HepG2 (cell line): Measurements from ENCODE around the gene RPL3. TPM values are rescaled to one million over a fixed set of nuclear protein-coding genes. Genes with fewer than 3 reads are reported as not detected.

Experiments
- ATAC-seq: fragments of 200-7000 bp; cut with Tn5 transposase; 3 replicates; pipeline ENCODE4 v1.9.1; 2020; ENCODE audit warnings: mild to moderate bottlenecking, moderate library complexity
- BruUV-seq: library from RNA; stranded (reverse); fragments of 400-500 nt; replicated peaks from 2 replicates; lab custom pipeline; 2021; lab: Mats Ljungman, UMichigan
- CTCF ChIA-PET: fragments of 300-600 bp; formaldehyde crosslinking; extraction: SDS; loops from one replicate; lab custom pipeline; 2021; ENCODE audit warnings: low total read pairs, inconsistent platforms, low intra/inter-chr PET ratio; lab: Yijun Ruan, JAX
- POLR2A ChIA-PET: fragments of 350-600 bp; sonication (Branson Sonifier 250); formaldehyde crosslinking; loops from one replicate; lab custom pipeline; 2020; ENCODE audit warnings: antibody characterized with exemption, inconsistent platforms; lab: Yijun Ruan, JAX
- DNase-seq: peaks from one replicate; pipeline ENCODE4 v3.0.0-alpha.2; 2015; ENCODE audit warnings: low spot score
- FAIRE-seq: peaks from 3 replicates; lab custom pipeline; 2011; peaks lifted over from hg19 to GRCh38; lab: Jason Lieb, UNC
- H2AFZ ChIP-seq: one replicate; pipeline ENCODE4 v1.6.1; 2011; ENCODE audit warnings: low read length, inconsistent platforms
- H3K27ac ChIP-seq: fragments of 300-600 bp; 3 replicates; pipeline ENCODE4 v1.8.0; 2011; ENCODE audit warnings: mixed run types, mild to moderate bottlenecking, mixed read lengths, low read length, inconsistent platforms; ENCODE audit not compliant: insufficient read depth; ENCODE audit errors: extremely low read length
- H3K27me3 ChIP-seq, 2 experiments: fragments of 200-600 bp in 1 of 2; 2 replicates in 1 of 2; 3 replicates in 1 of 2; pipeline versions ENCODE4 v1.6.0 to v1.8.0; 2011; ENCODE audit warnings: low read length in 2 of 2, mild to moderate bottlenecking in 2 of 2, moderate library complexity in 2 of 2, inconsistent platforms in 1 of 2; ENCODE audit not compliant: insufficient read depth in 2 of 2, control insufficient read depth in 1 of 2
- H3K36me3 ChIP-seq, 2 experiments: fragments of 200-600 bp in 1 of 2; replicated peaks in 1 of 2; 2 replicates in 1 of 2; 3 replicates in 1 of 2; pipeline versions ENCODE4 v1.5.1 to v1.8.0; 2011; ENCODE audit warnings: low read length in 2 of 2, inconsistent platforms in 1 of 2; ENCODE audit not compliant: insufficient read depth in 2 of 2, control insufficient read depth in 1 of 2
- H3K4me1 ChIP-seq: 2 replicates; pipeline ENCODE4 v1.5.1; 2012; ENCODE audit warnings: low read length, inconsistent platforms; ENCODE audit not compliant: insufficient read depth
- H3K4me2 ChIP-seq: 2 replicates; pipeline ENCODE4 v1.6.0; 2011; ENCODE audit warnings: low read depth, low read length, inconsistent platforms
- H3K4me3 ChIP-seq, 3 experiments: fragments of 200-600 bp in 1 of 3; sonication (generic), shearing (Covaris generic) in 1 of 3; replicated peaks in 1 of 3; 2 replicates each; pipeline ENCODE4 v1.5.1; 2011 to 2016; ENCODE audit warnings: low read length in 3 of 3, inconsistent platforms in 2 of 3, low read depth in 2 of 3, mild to moderate bottlenecking in 2 of 3, control low read depth in 1 of 3, mixed read lengths in 1 of 3; ENCODE audit not compliant: insufficient read depth in 1 of 3
- H3K79me2 ChIP-seq: one replicate; pipeline ENCODE4 v1.6.1; 2011; ENCODE audit warnings: low read length, inconsistent platforms; ENCODE audit not compliant: insufficient read depth
- H3K9ac ChIP-seq: 2 replicates; pipeline ENCODE4 v1.6.0; 2011; ENCODE audit warnings: mild to moderate bottlenecking, low read depth, low read length, inconsistent platforms; ENCODE audit not compliant: insufficient read depth
- H3K9me3 ChIP-seq: 2 replicates; pipeline ENCODE4 v1.5.1; 2012; ENCODE audit warnings: mild to moderate bottlenecking, low read length
- H4K20me1 ChIP-seq: 2 replicates; pipeline ENCODE4 v1.6.0; 2011; ENCODE audit warnings: inconsistent platforms, mild to moderate bottlenecking, low read length, moderate library complexity; ENCODE audit not compliant: insufficient read depth
- AGO2 ChIP-seq: fragments of 200-400 bp; formaldehyde crosslinking; optimal IDR thresholded peaks from 2 replicates; pipeline ENCODE3; 2017; ENCODE audit warnings: mild to moderate bottlenecking, low read depth, low read length, moderate library complexity
- ATF5 ChIP-seq: sonication (generic); formaldehyde crosslinking; IDR thresholded peaks from 2 replicates; pipeline ENCODE4 v1.4.0; 2020; ENCODE audit warnings: mild to moderate bottlenecking, low read depth, missing genetic modification reagents
- DNMT3B ChIP-seq: conservative IDR thresholded peaks from 2 replicates; pipeline ENCODE4 v1.6.1; 2016; ENCODE audit warnings: missing biosample characterization, control low read depth
- HHEX ChIP-seq: IDR thresholded peaks from 2 replicates; pipeline ENCODE4 v1.6.1; 2016; ENCODE audit warnings: control low read depth
- HOXA7 ChIP-seq: sonication (generic); formaldehyde crosslinking; IDR thresholded peaks from 2 replicates; pipeline ENCODE4 v1.8.1; 2022; ENCODE audit warnings: mild to moderate bottlenecking, missing genetic modification reagents, moderate library complexity
- KAT2B ChIP-seq: fragments of 150-350 bp; IDR thresholded peaks from 2 replicates; pipeline ENCODE4 v1.6.1; 2014; ENCODE audit warnings: low read depth, low read length, borderline replicate concordance
- KMT2A ChIP-seq: sonication (generic); formaldehyde crosslinking; IDR thresholded peaks from 2 replicates; pipeline ENCODE4 v1.4.0; 2020; ENCODE audit warnings: missing genetic modification reagents
- RBM39 ChIP-seq: fragments of 200-400 bp; formaldehyde crosslinking; IDR thresholded peaks from one replicate; pipeline ENCODE4 v1.6.1; 2018; ENCODE audit warnings: antibody characterized with exemption, mild to moderate bottlenecking, low read depth, low read length; ENCODE audit not compliant: poor library complexity, severe bottlenecking
- TARDBP ChIP-seq: sonication (generic); formaldehyde crosslinking; IDR thresholded peaks from 2 replicates; pipeline ENCODE4 v1.8.0; 2022; ENCODE audit warnings: mild to moderate bottlenecking, missing genetic modification reagents
- U2AF2 ChIP-seq: fragments of 200-400 bp; formaldehyde crosslinking; IDR thresholded peaks from 2 replicates; pipeline ENCODE4 v1.6.1; 2017; ENCODE audit warnings: low read depth, mild to moderate bottlenecking, low read length
- YEATS4 ChIP-seq: sonication (generic); formaldehyde crosslinking; IDR thresholded peaks from 2 replicates; pipeline ENCODE4 v1.4.0; 2020; ENCODE audit warnings: missing genetic modification reagents, borderline replicate concordance
- ZNF280B ChIP-seq: sonication (generic); formaldehyde crosslinking; IDR thresholded peaks from 2 replicates; pipeline ENCODE4 v1.5.0; 2020; ENCODE audit warnings: missing genetic modification reagents, mild to moderate bottlenecking, borderline replicate concordance
- ZNF326 ChIP-seq: sonication (generic); formaldehyde crosslinking; IDR thresholded peaks from 2 replicates; pipeline ENCODE4 v1.4.0; 2020; ENCODE audit warnings: missing genetic modification reagents, borderline replicate concordance
- ZNF766 ChIP-seq: sonication (generic); formaldehyde crosslinking; IDR thresholded peaks from 2 replicates; pipeline ENCODE4 v1.5.0; 2020; ENCODE audit warnings: missing genetic modification reagents, borderline replicate concordance
- ZNF83 ChIP-seq: sonication (generic); formaldehyde crosslinking; IDR thresholded peaks from 2 replicates; pipeline ENCODE4 v1.4.0; 2020; ENCODE audit warnings: missing genetic modification reagents, mild to moderate bottlenecking, borderline replicate concordance
- WGBS: methylation state at CpG from one replicate; pipeline ENCODE4 v1.1.6; 2017; ENCODE audit warnings: low lambda C conversion rate; 5-methylcytosine and 5-hydroxymethylcytosine counted together
- in situ Hi-C: cut with HindIII; loops from 2 replicates; pipeline ENCODE4 v1.10.0; 2017; ENCODE audit warnings: low pct_unique_long_range_greater_than_20kb; ENCODE audit not compliant: extremely low pct_ligation_motif_present
- intact Hi-C: fragments of 100-400 bp; cut with micrococcal nuclease; formaldehyde crosslinking; loops from one replicate; pipeline ENCODE4 v1.10.0; 2022; ENCODE audit not compliant: unreplicated experiment
- polyA plus RNA-seq, 8 experiments: library from polyadenylated mRNA; depleted of rRNA in 3 of 8; stranded (reverse) in 7 of 8; unstranded in 1 of 8; fragments of >200 nt; fragmentation: Illumina TruSeq in 4 of 8; extraction: Trizol in 4 of 8; gene quantifications; 2 replicates each; pipeline versions ENCODE4 v1.2.1 to v1.2.3, GENCODE V29; 2011 to 2016; ENCODE audit warnings: low read depth in 4 of 8, missing spikeins in 1 of 8, mixed read lengths in 1 of 8; ENCODE audit not compliant: insufficient read depth in 1 of 8
- total RNA-seq, 5 experiments: library from RNA; depleted of rRNA; stranded (reverse); fragments of >200 nt; fragmentation: Illumina TruSeq; extraction: Trizol; gene quantifications; 2 replicates each; pipeline ENCODE4 v1.2.3, GENCODE V29; 2016; ENCODE audit warnings: low read depth in 1 of 5
- TF ChIP-seq, protein P1 (sequence below): sonication (generic); formaldehyde crosslinking; IDR thresholded peaks from 2 replicates; pipeline ENCODE4 v1.9.0; 2021; ENCODE audit warnings: missing genetic modification reagents, borderline replicate concordance
- TF ChIP-seq, protein P2 (sequence below): sonication (generic); formaldehyde crosslinking; IDR thresholded peaks from 2 replicates; pipeline ENCODE4 v1.9.0; 2022; ENCODE audit warnings: missing genetic modification reagents, mild to moderate bottlenecking, borderline replicate concordance

RPL3 gene
- total and polyA plus RNA-seq, 2 of the 13 experiments (the other 11 are each of a cell fraction or from before 2014, with no cell fraction given) = 1,051 to 3,279 TPM

DNA sequence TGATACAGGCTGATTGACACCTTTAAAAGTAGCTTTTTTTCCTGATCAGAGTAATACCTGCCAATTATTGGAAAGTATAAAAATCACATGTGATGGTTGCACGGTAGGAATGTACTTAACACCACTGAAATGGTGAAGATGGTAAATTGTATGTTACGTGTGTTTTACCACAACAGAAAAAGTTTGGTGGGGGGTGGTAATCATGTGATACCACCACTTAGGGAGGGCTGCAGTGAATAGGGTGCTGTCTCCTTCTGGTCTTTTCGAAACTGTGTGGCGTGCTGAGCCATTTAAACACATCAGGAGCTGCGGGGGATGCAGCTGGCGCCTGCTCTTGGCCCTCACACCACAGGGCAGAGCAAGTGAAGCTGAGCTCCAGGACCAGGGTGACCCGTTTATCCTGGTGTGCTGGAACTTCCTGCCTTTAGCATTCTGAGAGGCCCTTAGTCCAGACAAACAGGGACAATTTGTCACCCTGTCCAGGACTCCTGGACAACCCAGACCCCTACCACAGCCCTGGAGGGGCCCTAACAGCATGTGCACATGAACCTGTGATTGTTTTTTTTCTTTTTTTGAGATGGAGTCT lies 33.0 kb upstream of the RPL3 start:
- Histone ChIP-seq H3K4me2 (no peak overlapping the region), H3K4me1 (peaks cover 22% of the 10 kb centered on the region), H3K79me2 (no peaks in the 10 kb centered on the region), H2AFZ (no peak overlapping the region), H3K9me3 (no peaks in the 10 kb centered on the region), H3K27me3 (peaks cover 12 to 27% of the 10 kb centered on the region in 2 experiments), H3K27ac (no peak overlapping the region), H3K9ac (no peak overlapping the region), H4K20me1 (no peaks in the 10 kb centered on the region), H3K36me3 (no peaks in the 10 kb centered on the region), H3K4me3 (no peak overlapping the region)
- WGBS = 69% methylated on average over 2 of the region's 7 CpGs
- ChIA-PET CTCF (no interaction called here), POLR2A (interaction anchor here (1.3 kb wide), 1 partner anchor 33 kb away, joined by 3 read pairs; the partner anchor contains the start of gene RPL3)
- FAIRE-seq (no peak), DNase-seq (no peak), ATAC-seq (no peak)
- in situ Hi-C loops = no loop called here
- no TSS peak for BruUV-seq
- intact Hi-C loops = no loop called here
- no peak for TF ChIP-seq ATF5 (CRISPR knock-in tag)
- TF ChIP-seq DNMT3B (CRISPR knock-in tag) = no peak
- TF ChIP-seq KMT2A = no peak
- TF ChIP-seq AGO2 = no peak
- no peak for TF ChIP-seq ZNF280B (CRISPR knock-in tag)
- no peak for TF ChIP-seq HHEX (CRISPR knock-in tag)
- TF ChIP-seq, protein P1, sequence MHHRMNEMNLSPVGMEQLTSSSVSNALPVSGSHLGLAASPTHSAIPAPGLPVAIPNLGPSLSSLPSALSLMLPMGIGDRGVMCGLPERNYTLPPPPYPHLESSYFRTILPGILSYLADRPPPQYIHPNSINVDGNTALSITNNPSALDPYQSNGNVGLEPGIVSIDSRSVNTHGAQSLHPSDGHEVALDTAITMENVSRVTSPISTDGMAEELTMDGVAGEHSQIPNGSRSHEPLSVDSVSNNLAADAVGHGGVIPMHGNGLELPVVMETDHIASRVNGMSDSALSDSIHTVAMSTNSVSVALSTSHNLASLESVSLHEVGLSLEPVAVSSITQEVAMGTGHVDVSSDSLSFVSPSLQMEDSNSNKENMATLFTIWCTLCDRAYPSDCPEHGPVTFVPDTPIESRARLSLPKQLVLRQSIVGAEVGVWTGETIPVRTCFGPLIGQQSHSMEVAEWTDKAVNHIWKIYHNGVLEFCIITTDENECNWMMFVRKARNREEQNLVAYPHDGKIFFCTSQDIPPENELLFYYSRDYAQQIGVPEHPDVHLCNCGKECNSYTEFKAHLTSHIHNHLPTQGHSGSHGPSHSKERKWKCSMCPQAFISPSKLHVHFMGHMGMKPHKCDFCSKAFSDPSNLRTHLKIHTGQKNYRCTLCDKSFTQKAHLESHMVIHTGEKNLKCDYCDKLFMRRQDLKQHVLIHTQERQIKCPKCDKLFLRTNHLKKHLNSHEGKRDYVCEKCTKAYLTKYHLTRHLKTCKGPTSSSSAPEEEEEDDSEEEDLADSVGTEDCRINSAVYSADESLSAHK (CRISPR knock-in tag) = no peak
- no peak for TF ChIP-seq TARDBP (CRISPR knock-in tag)
- no peak for TF ChIP-seq ZNF83 (CRISPR knock-in tag)
- no peak for TF ChIP-seq U2AF2
- TF ChIP-seq KAT2B = no peak
- no peak for TF ChIP-seq RBM39
- TF ChIP-seq YEATS4 (CRISPR knock-in tag) = no peak
- TF ChIP-seq ZNF326 (CRISPR knock-in tag) = no peak
- TF ChIP-seq ZNF766 (CRISPR knock-in tag) = no peak
- no peak for TF ChIP-seq HOXA7 (CRISPR knock-in tag)
- TF ChIP-seq, protein P2, sequence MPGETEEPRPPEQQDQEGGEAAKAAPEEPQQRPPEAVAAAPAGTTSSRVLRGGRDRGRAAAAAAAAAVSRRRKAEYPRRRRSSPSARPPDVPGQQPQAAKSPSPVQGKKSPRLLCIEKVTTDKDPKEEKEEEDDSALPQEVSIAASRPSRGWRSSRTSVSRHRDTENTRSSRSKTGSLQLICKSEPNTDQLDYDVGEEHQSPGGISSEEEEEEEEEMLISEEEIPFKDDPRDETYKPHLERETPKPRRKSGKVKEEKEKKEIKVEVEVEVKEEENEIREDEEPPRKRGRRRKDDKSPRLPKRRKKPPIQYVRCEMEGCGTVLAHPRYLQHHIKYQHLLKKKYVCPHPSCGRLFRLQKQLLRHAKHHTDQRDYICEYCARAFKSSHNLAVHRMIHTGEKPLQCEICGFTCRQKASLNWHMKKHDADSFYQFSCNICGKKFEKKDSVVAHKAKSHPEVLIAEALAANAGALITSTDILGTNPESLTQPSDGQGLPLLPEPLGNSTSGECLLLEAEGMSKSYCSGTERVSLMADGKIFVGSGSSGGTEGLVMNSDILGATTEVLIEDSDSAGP (CRISPR knock-in tag) = no peak
